HG03521 (cell line): ENCODE results near the gene TMEFF2.
"Not testable (repeated sequence)": the region's sequence is repeated elsewhere in the genome, so short reads cannot be mapped to it uniquely, and the experiment has no call there.

Experiments
- ATAC-seq: cut with Tn5 transposase; IDR thresholded peaks from one replicate; pipeline ENCODE4 v1.9.1; 2021; ENCODE audit warnings: mild to moderate bottlenecking, moderate library complexity; ENCODE audit not compliant: unreplicated experiment

Gene TMEFF2

GRCh38 chr2:192132604-192133003, 62.1 kb downstream of the TMEFF2 start:
- not testable (repeated sequence) for ATAC-seq

GRCh38 chr2:192130312-192130711, 64.4 kb downstream of the TMEFF2 start:
- not testable (repeated sequence) for ATAC-seq

- ATAC-seq, result no peak
Measured at GRCh38 chr2:192128655-192129054, 66.1 kb downstream of the TMEFF2 start.

- no peak for ATAC-seq
Measured at GRCh38 chr2:192127434-192127833, 67.3 kb downstream of the TMEFF2 start.

GRCh38 chr2:192126912-192127311, 67.8 kb downstream of the TMEFF2 start:
- ATAC-seq, result no peak

GRCh38 chr2:192126426-192126825, 68.3 kb downstream of the TMEFF2 start:
- ATAC-seq, result no peak

- no peak for ATAC-seq
Measured at GRCh38 chr2:192124571-192124970, 70.2 kb downstream of the TMEFF2 start.

- no peak for ATAC-seq
Measured at GRCh38 chr2:192123847-192124246, 70.9 kb downstream of the TMEFF2 start.

- ATAC-seq, result no peak
Measured at GRCh38 chr2:192122946-192123345, 71.8 kb downstream of the TMEFF2 start.

GRCh38 chr2:192122141-192122540, 72.6 kb downstream of the TMEFF2 start:
- no peak for ATAC-seq

- ATAC-seq, result no peak
Measured at GRCh38 chr2:192119536-192119935, 75.2 kb downstream of the TMEFF2 start.

GRCh38 chr2:192117705-192118104, 77.0 kb downstream of the TMEFF2 start:
- no peak for ATAC-seq

- not testable (repeated sequence) for ATAC-seq
Measured at GRCh38 chr2:192111536-192111935, 83.2 kb downstream of the TMEFF2 start.

- ATAC-seq, result no peak
Measured at GRCh38 chr2:192099742-192100141, 95.0 kb downstream of the TMEFF2 start.

GRCh38 chr2:192098814-192099491, 95.8 kb downstream of the TMEFF2 start:
- peak; percentile 51 for ATAC-seq

GRCh38 chr2:192091476-192091875, 103.3 kb downstream of the TMEFF2 start:
- ATAC-seq, result no peak

GRCh38 chr2:192090911-192091310, 103.8 kb downstream of the TMEFF2 start:
- ATAC-seq, result no peak

GRCh38 chr2:192087398-192087958, 107.3 kb downstream of the TMEFF2 start:
- ATAC-seq, result no peak

- no peak for ATAC-seq
Measured at GRCh38 chr2:192082121-192082520, 112.6 kb downstream of the TMEFF2 start.

GRCh38 chr2:192080096-192080495, 114.6 kb downstream of the TMEFF2 start:
- not testable (repeated sequence) for ATAC-seq

- ATAC-seq, result no peak
Measured at GRCh38 chr2:192073878-192074277, 120.9 kb downstream of the TMEFF2 start.

GRCh38 chr2:192072778-192073177, 122.0 kb downstream of the TMEFF2 start:
- no peak for ATAC-seq

GRCh38 chr2:192072261-192072660, 122.5 kb downstream of the TMEFF2 start:
- no peak for ATAC-seq
